ENCODE results near the gene SKAP1. TPM values are rescaled to one million over a fixed set of nuclear protein-coding genes. Genes with fewer than 3 reads are reported as not detected.

The SKAP1 gene
- total and polyA plus RNA-seq, 2 experiments from 2014 or later, result 0.36 TPM; not detected in 1

DNA sequence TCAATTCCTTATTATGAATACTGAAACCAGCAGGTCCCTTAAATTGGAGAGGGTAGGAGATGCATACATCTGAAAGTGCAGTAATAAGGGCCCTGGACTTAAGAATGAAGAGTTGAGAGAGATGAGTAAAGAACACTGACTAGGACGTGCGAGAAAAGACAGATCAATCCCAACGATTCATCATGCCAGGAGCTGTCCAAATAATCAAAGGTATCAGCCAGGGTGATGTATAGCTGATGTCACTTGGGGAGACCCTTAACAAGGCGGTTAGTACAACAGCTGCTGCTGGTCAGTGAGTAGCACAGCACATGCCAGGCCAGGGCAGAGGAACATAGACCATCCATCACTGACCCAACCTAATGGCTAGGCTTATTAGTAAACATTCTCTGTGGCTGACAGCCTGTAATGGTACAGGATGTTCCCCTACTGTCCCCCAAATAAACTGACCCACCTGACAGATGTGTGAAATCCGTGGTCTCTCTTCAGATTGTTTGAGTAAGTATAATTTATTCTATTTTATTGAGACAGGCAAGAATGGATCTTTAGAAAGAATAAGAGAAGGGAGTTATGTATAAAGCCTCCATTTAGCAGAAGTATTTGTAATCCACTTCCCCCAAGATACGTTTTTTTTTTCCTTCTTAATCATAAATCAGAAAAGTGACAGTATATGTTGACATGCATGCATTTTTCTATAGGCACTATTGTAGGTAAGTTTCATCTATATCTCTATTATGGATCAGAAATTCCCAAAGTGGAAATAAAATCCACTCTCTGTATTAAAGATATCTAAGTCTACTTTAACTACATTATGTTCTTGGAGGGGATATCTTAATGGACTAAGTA lies 204.1 kb downstream of the SKAP1 start:
- TF ChIP-seq, protein P1, sequence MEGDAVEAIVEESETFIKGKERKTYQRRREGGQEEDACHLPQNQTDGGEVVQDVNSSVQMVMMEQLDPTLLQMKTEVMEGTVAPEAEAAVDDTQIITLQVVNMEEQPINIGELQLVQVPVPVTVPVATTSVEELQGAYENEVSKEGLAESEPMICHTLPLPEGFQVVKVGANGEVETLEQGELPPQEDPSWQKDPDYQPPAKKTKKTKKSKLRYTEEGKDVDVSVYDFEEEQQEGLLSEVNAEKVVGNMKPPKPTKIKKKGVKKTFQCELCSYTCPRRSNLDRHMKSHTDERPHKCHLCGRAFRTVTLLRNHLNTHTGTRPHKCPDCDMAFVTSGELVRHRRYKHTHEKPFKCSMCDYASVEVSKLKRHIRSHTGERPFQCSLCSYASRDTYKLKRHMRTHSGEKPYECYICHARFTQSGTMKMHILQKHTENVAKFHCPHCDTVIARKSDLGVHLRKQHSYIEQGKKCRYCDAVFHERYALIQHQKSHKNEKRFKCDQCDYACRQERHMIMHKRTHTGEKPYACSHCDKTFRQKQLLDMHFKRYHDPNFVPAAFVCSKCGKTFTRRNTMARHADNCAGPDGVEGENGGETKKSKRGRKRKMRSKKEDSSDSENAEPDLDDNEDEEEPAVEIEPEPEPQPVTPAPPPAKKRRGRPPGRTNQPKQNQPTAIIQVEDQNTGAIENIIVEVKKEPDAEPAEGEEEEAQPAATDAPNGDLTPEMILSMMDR (IDR thresholded peaks at IDR 0.05; ENCODE audit: low read depth, low read length), result no peak
- Histone ChIP-seq H3K36me3 (no peaks in the 10 kb centered on the region), H3K9me3 (ENCODE audit: low read depth) (no peaks in the 10 kb centered on the region), H3K4me3 (no peak overlapping the region), H3K27me3 (peaks cover 86% of the 10 kb centered on the region), H3K4me1 (ENCODE audit: low read depth) (no peaks in the 10 kb centered on the region), H3K27ac (no peak overlapping the region)
- DNase-seq (ENCODE audit: low read depth in 1 of 2, low spot score in 1 of 2), result no peak

DNA sequence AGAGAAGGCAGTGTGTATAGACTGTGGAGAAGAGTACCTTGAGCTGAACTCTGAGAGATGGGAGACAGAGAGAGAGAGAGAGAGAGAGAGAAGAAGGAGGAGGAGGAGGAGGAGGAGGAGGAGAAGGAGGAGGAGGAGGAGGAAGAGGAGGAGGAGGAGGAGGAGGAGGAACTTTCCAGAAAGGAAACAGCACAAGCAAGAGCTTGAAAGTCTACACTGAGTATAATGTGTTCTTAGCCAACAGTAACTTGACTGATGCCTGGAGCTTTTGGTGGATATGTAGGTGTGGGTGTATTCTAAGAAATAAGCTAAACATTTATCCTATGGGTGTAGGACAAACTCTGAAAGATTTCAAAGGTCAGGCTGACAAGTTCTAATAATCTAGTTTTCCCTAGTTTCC lies 206.1 kb downstream of the SKAP1 start:
- Histone ChIP-seq H3K4me1 (ENCODE audit: low read depth) (peaks cover 7% of the 10 kb centered on the region), H3K36me3 (no peaks in the 10 kb centered on the region), H3K4me3 (no peak overlapping the region), H3K9me3 (ENCODE audit: low read depth) (no peaks in the 10 kb centered on the region), H3K27me3 (peaks cover 90% of the 10 kb centered on the region), H3K27ac (no peak overlapping the region)
- no peak for DNase-seq (ENCODE audit: low read depth in 1 of 2, low spot score in 1 of 2)
- TF ChIP-seq, protein P1 (IDR thresholded peaks at IDR 0.05; ENCODE audit: low read depth, low read length), result no peak

GRCh38 chr17:48219617-48220016 lies 210.4 kb downstream of the SKAP1 start:
- Histone ChIP-seq H3K4me1 (ENCODE audit: low read depth) (peaks cover 7% of the 10 kb centered on the region), H3K27me3 (peaks cover 93% of the 10 kb centered on the region), H3K27ac (no peak overlapping the region), H3K4me3 (no peak overlapping the region), H3K36me3 (no peaks in the 10 kb centered on the region), H3K9me3 (ENCODE audit: low read depth) (no peaks in the 10 kb centered on the region)
- peak in 1 of 2 donors; percentile 36 for DNase-seq (ENCODE audit: low read depth in 1 of 2, low spot score in 1 of 2)
- TF ChIP-seq, protein P1 (IDR thresholded peaks at IDR 0.05; ENCODE audit: low read depth, low read length), result no peak

GRCh38 chr17:48215583-48216139 lies 214.4 kb downstream of the SKAP1 start:
- Histone ChIP-seq H3K9me3 (ENCODE audit: low read depth) (no peaks in the 10 kb centered on the region), H3K27me3 (peaks cover 96% of the 10 kb centered on the region), H3K36me3 (no peaks in the 10 kb centered on the region), H3K4me1 (ENCODE audit: low read depth) (peaks cover 7% of the 10 kb centered on the region), H3K27ac (no peak overlapping the region), H3K4me3 (no peak overlapping the region)
- TF ChIP-seq, protein P1 (IDR thresholded peaks at IDR 0.05; ENCODE audit: low read depth, low read length), result peak; percentile 61
- peak in 1 of 2 donors; percentile 63 for DNase-seq (ENCODE audit: low read depth in 1 of 2, low spot score in 1 of 2)

GRCh38 chr17:48213797-48214196 lies 216.2 kb downstream of the SKAP1 start:
- H3K36me3 ChIP-seq, result no peaks in the 10 kb centered on the region
- H3K4me3 ChIP-seq, result no peak overlapping the region
- H3K9me3 ChIP-seq (ENCODE audit: low read depth), result no peaks in the 10 kb centered on the region
- TF ChIP-seq, protein P1 (IDR thresholded peaks at IDR 0.05; ENCODE audit: low read depth, low read length), result no peak
- DNase-seq (ENCODE audit: low read depth in 1 of 2, low spot score in 1 of 2), result no peak
- peaks cover 97% of the 10 kb centered on the region for H3K27me3 ChIP-seq
- H3K27ac ChIP-seq, result no peak overlapping the region
- no peaks in the 10 kb centered on the region for H3K4me1 ChIP-seq (ENCODE audit: low read depth)

All from cardiac muscle cell (in vitro differentiated cells and primary cell).